H9 (cell line): ENCODE measurements around the gene NPAS3. TPM values are rescaled to one million over a fixed set of nuclear protein-coding genes. Genes with fewer than 3 reads are reported as not detected.

ENCODE experiments used
- DNase-seq: peaks from one replicate; pipeline ENCODE4 v3.0.0-alpha.2; 2017
- H2AFZ ChIP-seq: one replicate; pipeline ENCODE4 v1.6.1; 2013; ENCODE audit warnings: mild to moderate bottlenecking, low read length, control low read depth, moderate library complexity
- H2AK5ac ChIP-seq: 2 replicates; pipeline ENCODE4 v1.6.1; 2013; ENCODE audit warnings: low read length, control low read depth, mixed read lengths; ENCODE audit not compliant: insufficient read length
- H2BK120ac ChIP-seq: one replicate; pipeline ENCODE4 v1.6.1; 2013; ENCODE audit warnings: low read depth, mild to moderate bottlenecking, low read length, control low read depth, inconsistent platforms; ENCODE audit not compliant: poor library complexity, severe bottlenecking
- H2BK12ac ChIP-seq: 2 replicates; pipeline ENCODE4 v1.6.1; 2013; ENCODE audit warnings: low read length, control low read depth, mixed read lengths, low read depth; ENCODE audit not compliant: insufficient read length
- H2BK15ac ChIP-seq: 2 replicates; pipeline ENCODE4 v1.6.1; 2013; ENCODE audit warnings: low read depth, low read length, control low read depth
- H2BK20ac ChIP-seq: one replicate; pipeline ENCODE4 v1.6.1; 2013; ENCODE audit warnings: low read depth, mild to moderate bottlenecking, low read length, control low read depth, inconsistent platforms; ENCODE audit not compliant: poor library complexity, severe bottlenecking
- H2BK5ac ChIP-seq: 2 replicates; pipeline ENCODE4 v1.6.1; 2013; ENCODE audit warnings: low read length, control low read depth, mixed read lengths; ENCODE audit not compliant: insufficient read length
- H3K14ac ChIP-seq: 2 replicates; pipeline ENCODE4 v1.6.1; 2013; ENCODE audit warnings: low read length, control low read depth; ENCODE audit not compliant: insufficient read depth
- H3K18ac ChIP-seq: 2 replicates; pipeline ENCODE4 v1.6.1; 2013; ENCODE audit warnings: low read depth, mild to moderate bottlenecking, mixed read lengths, low read length, control low read depth; ENCODE audit not compliant: insufficient read length
- H3K23ac ChIP-seq: 2 replicates; pipeline ENCODE4 v1.6.1; 2013; ENCODE audit warnings: low read length, control low read depth, mixed read lengths, low read depth; ENCODE audit not compliant: insufficient read length
- H3K23me2 ChIP-seq: 2 replicates; pipeline ENCODE4 v1.6.1; 2013; ENCODE audit warnings: low read depth, mild to moderate bottlenecking, mixed read lengths, low read length, control low read depth; ENCODE audit not compliant: insufficient read length, poor library complexity, severe bottlenecking
- H3K27ac ChIP-seq: 2 replicates; pipeline ENCODE4 v1.5.1; 2013; ENCODE audit warnings: low read length, control low read depth, mixed read lengths, low read depth; ENCODE audit not compliant: insufficient read length
- H3K27me3 ChIP-seq: 2 replicates; pipeline ENCODE4 v1.6.1; 2013; ENCODE audit warnings: low read length, control low read depth, inconsistent platforms; ENCODE audit not compliant: insufficient read depth
- H3K4ac ChIP-seq: 2 replicates; pipeline ENCODE4 v1.6.1; 2013; ENCODE audit warnings: low read depth, mild to moderate bottlenecking, control low read depth, inconsistent platforms, low read length, moderate library complexity
- H3K4me1 ChIP-seq: 2 replicates; pipeline ENCODE4 v1.6.1; 2013; ENCODE audit warnings: low read length, control low read depth, inconsistent platforms; ENCODE audit not compliant: insufficient read depth
- H3K4me2 ChIP-seq: 2 replicates; pipeline ENCODE4 v1.6.1; 2013; ENCODE audit warnings: low read length, control low read depth, mixed read lengths; ENCODE audit not compliant: insufficient read length, insufficient read depth
- H3K56ac ChIP-seq: 2 replicates; pipeline ENCODE4 v1.6.1; 2013; ENCODE audit warnings: low read depth, mild to moderate bottlenecking, mixed read lengths, low read length, control low read depth; ENCODE audit not compliant: insufficient read length
- H3K79me1 ChIP-seq: 2 replicates; pipeline ENCODE4 v1.6.1; 2013; ENCODE audit warnings: low read depth, mild to moderate bottlenecking, moderate library complexity, low read length, control low read depth, inconsistent platforms; ENCODE audit not compliant: insufficient read depth, poor library complexity, severe bottlenecking
- H3K79me2 ChIP-seq: 2 replicates; pipeline ENCODE4 v1.6.1; 2013; ENCODE audit warnings: low read length, control low read depth, inconsistent platforms; ENCODE audit not compliant: insufficient read depth
- H3K9ac ChIP-seq: 2 replicates; pipeline ENCODE4 v1.6.1; 2013; ENCODE audit warnings: low read length, control low read depth, mixed read lengths; ENCODE audit not compliant: insufficient read length; ENCODE audit errors: extremely low read depth
- H3K9me3 ChIP-seq: one replicate; pipeline ENCODE4 v1.6.1; 2013; ENCODE audit warnings: low read depth, low read length, inconsistent platforms; ENCODE audit not compliant: control insufficient read depth
- H3T11ph ChIP-seq: one replicate; pipeline ENCODE4 v1.6.1; 2013; ENCODE audit warnings: mild to moderate bottlenecking, low read length, control low read depth, inconsistent platforms
- H4K20me1 ChIP-seq: one replicate; pipeline ENCODE4 v1.6.1; 2013; ENCODE audit not compliant: control insufficient read depth, insufficient read length, insufficient read depth
- H4K5ac ChIP-seq: 2 replicates; pipeline ENCODE4 v1.6.1; 2013; ENCODE audit warnings: low read depth, mild to moderate bottlenecking, mixed read lengths, low read length, control low read depth; ENCODE audit not compliant: insufficient read length
- H4K8ac ChIP-seq: replicated peaks from 2 replicates; pipeline ENCODE4 v1.6.1; 2013; ENCODE audit warnings: low read length, control low read depth, mixed read lengths, low read depth; ENCODE audit not compliant: insufficient read length
- H4K91ac ChIP-seq: 2 replicates; pipeline ENCODE4 v1.6.1; 2013; ENCODE audit warnings: low read depth, mild to moderate bottlenecking, moderate library complexity, mixed read lengths, low read length, control low read depth; ENCODE audit not compliant: insufficient read length
- H3K27ac Mint-ChIP-seq, 3 experiments: 2 replicates in 2 of 3; 3 replicates in 1 of 3; pipeline ENCODE4 v1.8.0; 2020 to 2021; ENCODE audit warnings: mixed read lengths in 3 of 3, mild to moderate bottlenecking in 1 of 3, moderate library complexity in 1 of 3
- H3K27me3 Mint-ChIP-seq: 2 replicates; pipeline ENCODE4 v1.8.0; 2021; ENCODE audit warnings: low read depth, mild to moderate bottlenecking, moderate library complexity, mixed read lengths
- H3K36me3 Mint-ChIP-seq, 3 experiments: 2 replicates in 2 of 3; 3 replicates in 1 of 3; pipeline ENCODE4 v1.8.0; 2020 to 2021; ENCODE audit warnings: low read depth in 3 of 3, mixed read lengths in 3 of 3; ENCODE audit not compliant: insufficient read depth in 1 of 3
- H3K4me1 Mint-ChIP-seq, 2 experiments: 2 replicates each; pipeline ENCODE4 v1.8.0; 2020; ENCODE audit warnings: mixed read lengths in 2 of 2
- H3K4me3 Mint-ChIP-seq, 2 experiments: 2 replicates in 1 of 2; 3 replicates in 1 of 2; pipeline ENCODE4 v1.8.0; 2020 to 2021; ENCODE audit warnings: mild to moderate bottlenecking in 2 of 2, mixed read lengths in 2 of 2, moderate library complexity in 1 of 2
- H3K9me3 Mint-ChIP-seq, 2 experiments: 2 replicates in 1 of 2; 3 replicates in 1 of 2; pipeline ENCODE4 v1.8.0; 2020; ENCODE audit warnings: mild to moderate bottlenecking in 2 of 2, mixed read lengths in 2 of 2, moderate library complexity in 1 of 2
- CTCF ChIP-seq: fragments of 200-600 bp; sonication (generic); conservative IDR thresholded peaks from 3 replicates; pipeline ENCODE4 v1.8.0; 2021; ENCODE audit warnings: antibody characterized with exemption, mild to moderate bottlenecking
- WGBS: extraction: QIAGEN DNeasy Blood & Tissue Kit; methylation state at CpG from one replicate; pipeline ENCODE4 v1.1.7; 2013; ENCODE audit warnings: missing lambda C conversion rate, low lambda C conversion rate, mixed read lengths; ENCODE audit not compliant: insufficient read length; ENCODE audit errors: extremely low coverage; 5-methylcytosine and 5-hydroxymethylcytosine counted together
- total RNA-seq: library from RNA; stranded (reverse); gene quantifications from 2 replicates; pipeline ENCODE4 v1.2.1, GENCODE V29; 2021

The NPAS3 gene
- total RNA-seq, 1 experiment from 2014 or later: 0.17 TPM

GRCh38 chr14:33563901-33564197, 625.2 kb downstream of the NPAS3 start:
- Histone ChIP-seq H4K20me1 (no peaks in the 10 kb centered on the region), H2BK5ac (no peak overlapping the region), H3K14ac (no peak overlapping the region), H3K23ac (no peak overlapping the region), H3K27ac (no peak overlapping the region), H2AFZ (no peak overlapping the region), H2BK15ac (no peak overlapping the region), H2BK120ac (no peak overlapping the region), H3K79me1 (no peaks in the 10 kb centered on the region), H4K5ac (no peak overlapping the region), H3K23me2 (no peaks in the 10 kb centered on the region), H2AK5ac (no peak overlapping the region), H3K9me3 (no peaks in the 10 kb centered on the region), H3K27me3 (no peaks in the 10 kb centered on the region), H2BK12ac (no peak overlapping the region), H4K8ac (no peak overlapping the region), H3K4me2 (no peak overlapping the region), H3K18ac (no peak overlapping the region), H3K4me1 (peaks cover 2% of the 10 kb centered on the region; the same call in 1 of the 2 replicates), H4K91ac (no peak overlapping the region), H3K9ac (no peak overlapping the region), H3K4ac (no peak overlapping the region), H3K56ac (no peak overlapping the region), H3K79me2 (no peaks in the 10 kb centered on the region), H2BK20ac (no peak overlapping the region), H3T11ph (no peak overlapping the region)
- Mint-ChIP-seq H3K27ac (no peak overlapping the region), H3K36me3 (no peaks in the 10 kb centered on the region), H3K4me1 (peaks cover 15% of the 10 kb centered on the region in 2 experiments), H3K9me3 (no peaks in the 10 kb centered on the region), H3K27me3 (no peaks in the 10 kb centered on the region), H3K4me3 (no peak overlapping the region)
- TF ChIP-seq CTCF: no peak
- WGBS: no CpG with 5 or more reads among the region's 1 CpG
- DNase-seq: no peak
